GM18909 (cell line): ENCODE measurements around the gene BAG3.
A peak's percentile ranks its signal among the peaks of the same experiment; 100 is the strongest.
"Not testable (repeated sequence)": the region's sequence is repeated elsewhere in the genome, so short reads cannot be mapped to it uniquely, and the experiment has no call there.

Source experiments
- ATAC-seq: cut with Tn5 transposase; IDR thresholded peaks from one replicate; pipeline ENCODE4 v1.9.1; 2021; ENCODE audit warnings: mild to moderate bottlenecking; ENCODE audit not compliant: unreplicated experiment, poor library complexity

Gene BAG3

GRCh38 chr10:119638982-119639381 lies 12.2 kb upstream of the BAG3 start:
- ATAC-seq, result no peak

GRCh38 chr10:119640384-119640783 lies 10.8 kb upstream of the BAG3 start:
- no peak for ATAC-seq

- ATAC-seq, result no peak
Observed at GRCh38 chr10:119640875-119641526, 10.2 kb upstream of the BAG3 start.

DNA sequence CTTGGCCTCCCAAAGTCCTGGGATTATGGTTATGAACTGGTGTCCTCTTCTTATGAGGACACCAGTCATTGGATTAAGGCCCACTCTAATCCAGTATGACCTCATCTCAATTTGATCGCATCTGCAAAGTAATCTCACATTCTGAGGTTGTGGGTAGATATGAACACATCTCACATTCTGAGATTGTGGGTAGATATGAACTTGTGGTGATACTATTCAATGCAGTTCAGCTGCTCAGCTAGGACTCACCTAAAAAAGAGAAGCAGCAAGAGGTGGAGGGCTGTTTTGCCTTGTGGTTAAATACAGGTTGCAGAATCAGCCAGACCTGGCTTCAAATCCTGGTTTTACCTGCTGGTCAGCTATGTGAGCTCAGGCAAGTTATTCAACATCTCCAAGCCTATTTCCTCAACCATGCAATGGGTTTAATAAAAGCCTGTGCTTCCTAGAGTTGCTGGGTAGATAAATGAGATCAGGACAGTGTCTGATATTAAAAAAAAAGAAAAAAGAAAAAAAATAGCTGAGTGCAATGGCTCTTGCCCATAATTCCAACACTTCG lies 8.5 kb upstream of the BAG3 start:
- ATAC-seq, result no peak

DNA sequence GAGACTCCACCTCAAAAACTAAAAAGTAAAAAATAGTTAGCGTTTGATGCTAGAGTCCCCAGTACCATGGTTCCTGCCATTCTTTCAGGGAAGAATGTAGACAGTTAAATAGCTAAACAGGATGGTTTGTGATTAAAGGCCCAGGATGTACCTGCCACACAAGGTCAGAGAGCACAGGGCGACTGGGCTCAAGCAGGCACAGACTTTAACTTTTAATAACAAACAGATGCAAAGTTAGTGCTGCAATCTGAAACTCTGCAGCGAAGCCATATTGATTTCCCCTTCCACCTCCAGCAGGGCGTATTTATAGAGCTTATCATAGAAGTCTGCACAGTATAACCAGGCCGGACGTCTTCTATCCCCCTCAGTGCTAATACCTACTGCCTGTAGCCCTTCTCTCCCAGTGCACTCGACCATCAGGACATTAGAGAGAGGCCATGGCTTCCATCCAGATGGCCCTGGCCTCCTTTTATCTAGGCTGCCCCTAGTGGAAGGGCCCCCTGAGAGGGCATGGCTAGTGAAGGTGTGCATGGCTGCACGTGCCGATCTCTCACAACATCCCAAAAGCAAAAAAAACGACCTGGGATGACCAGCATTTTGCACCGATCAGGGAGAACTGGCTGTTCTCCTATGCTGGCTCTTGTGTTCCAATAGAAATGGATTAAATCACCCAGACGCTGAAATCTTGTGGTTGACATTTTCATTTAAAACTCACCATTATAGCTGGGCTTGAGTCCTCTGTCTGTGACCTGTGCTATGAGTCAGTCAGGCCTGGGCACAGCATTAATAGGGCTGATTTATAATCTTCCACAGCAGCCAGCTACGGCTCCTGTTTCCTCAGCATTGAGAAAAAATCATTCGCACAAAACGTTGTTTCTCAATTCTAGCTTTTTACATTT lies 7.6 kb upstream of the BAG3 start:
- ATAC-seq, result no peak

DNA sequence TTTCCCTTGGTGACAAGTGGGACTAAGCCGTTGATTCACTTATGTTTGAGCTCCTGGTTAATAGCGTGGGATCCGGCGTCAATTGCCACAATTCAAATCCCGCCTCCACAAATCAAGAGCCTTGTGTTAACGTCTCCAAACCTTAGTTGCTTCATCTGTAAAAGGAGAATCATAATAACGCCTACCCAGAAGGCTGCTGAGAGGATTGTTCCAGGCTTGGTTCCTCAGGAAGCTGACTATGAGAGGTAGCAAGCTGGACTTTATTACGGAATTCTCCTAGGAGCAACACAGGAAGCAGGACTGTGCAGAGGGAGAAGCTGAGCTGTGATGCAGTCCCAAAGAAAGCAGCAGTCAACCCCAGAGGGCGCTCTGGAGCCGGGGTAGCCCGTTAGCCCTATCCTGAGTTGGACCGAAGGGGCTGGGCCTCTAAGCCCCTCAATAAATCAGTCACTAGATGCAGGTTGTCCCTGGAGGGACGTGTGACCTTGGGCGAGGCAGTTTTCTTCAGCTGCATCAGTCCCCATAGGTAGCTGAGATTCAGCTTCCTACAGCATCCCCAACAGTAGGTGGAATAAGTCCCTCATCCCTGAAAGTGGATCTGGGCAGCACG lies 6.9 kb upstream of the BAG3 start:
- no peak for ATAC-seq

GRCh38 chr10:119644994-119645393 lies 6.2 kb upstream of the BAG3 start:
- no peak for ATAC-seq

GRCh38 chr10:119650062-119650461 lies 1.1 kb upstream of the BAG3 start:
- ATAC-seq, result no peak

- peak; percentile 36 for ATAC-seq
Observed at GRCh38 chr10:119651514-119652360, 557 bp downstream of the BAG3 start.

DNA sequence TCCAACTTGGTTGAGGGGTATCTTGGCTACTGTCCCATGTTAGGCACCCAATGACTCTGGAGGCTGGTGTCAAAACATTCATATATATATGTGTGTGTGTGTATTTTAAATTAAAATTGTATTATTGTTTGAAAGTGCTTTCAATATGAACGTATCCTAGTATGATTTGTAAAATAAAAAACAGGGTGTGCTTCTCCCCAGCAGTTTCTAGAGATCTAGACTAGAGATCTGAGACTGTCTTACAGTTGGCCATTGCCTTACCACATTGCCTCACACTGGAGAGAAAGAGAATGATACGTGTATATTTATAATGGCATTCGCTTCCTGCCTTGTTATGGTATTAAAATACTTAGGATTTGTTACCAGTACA lies 1.2 kb downstream of the BAG3 start:
- no peak for ATAC-seq

- no peak for ATAC-seq
Observed at GRCh38 chr10:119653209-119653608, 2.0 kb downstream of the BAG3 start.

DNA sequence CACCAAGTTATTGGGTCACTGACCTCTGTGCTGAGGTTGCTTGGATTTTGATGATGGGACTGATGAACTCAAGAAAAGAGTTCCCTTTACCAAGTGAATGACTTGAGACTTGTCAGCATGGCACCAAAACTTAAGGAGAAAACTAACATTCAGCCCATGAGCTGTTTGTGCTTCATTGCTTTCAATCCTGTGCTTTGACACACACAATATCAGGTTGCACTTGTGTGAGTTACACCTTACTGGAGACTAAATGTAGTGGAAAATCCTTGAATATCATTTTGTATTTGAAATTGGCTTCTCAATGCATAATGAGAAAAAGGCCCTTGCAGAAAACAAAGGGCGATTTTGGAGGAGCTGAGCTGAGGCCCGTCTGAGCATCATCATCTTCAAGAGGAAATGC lies 2.7 kb downstream of the BAG3 start:
- ATAC-seq, result no peak

DNA sequence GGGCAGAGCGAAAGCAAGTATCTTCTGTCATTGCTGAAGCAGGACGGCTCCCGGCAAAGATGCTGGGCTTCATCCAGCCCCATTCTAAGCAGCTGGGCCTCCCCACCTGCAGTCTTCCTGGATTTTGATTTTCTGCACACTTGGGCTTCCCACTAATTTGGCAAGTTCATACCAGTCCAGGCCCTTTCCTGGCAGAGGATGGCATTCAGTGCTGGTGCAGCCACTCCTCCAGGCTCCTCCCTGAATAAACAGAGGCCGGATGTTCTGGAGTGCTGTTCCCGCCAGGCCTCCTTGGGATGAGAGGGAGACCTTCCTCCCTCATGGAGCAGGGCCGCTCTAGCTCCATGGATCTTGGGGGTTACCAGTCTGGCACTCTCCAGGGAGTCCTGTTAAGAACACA lies 3.4 kb downstream of the BAG3 start:
- no peak for ATAC-seq

- no peak for ATAC-seq
Observed at GRCh38 chr10:119655566-119656001, 4.4 kb downstream of the BAG3 start.

- no peak for ATAC-seq
Observed at GRCh38 chr10:119656760-119657159, 5.6 kb downstream of the BAG3 start.

DNA sequence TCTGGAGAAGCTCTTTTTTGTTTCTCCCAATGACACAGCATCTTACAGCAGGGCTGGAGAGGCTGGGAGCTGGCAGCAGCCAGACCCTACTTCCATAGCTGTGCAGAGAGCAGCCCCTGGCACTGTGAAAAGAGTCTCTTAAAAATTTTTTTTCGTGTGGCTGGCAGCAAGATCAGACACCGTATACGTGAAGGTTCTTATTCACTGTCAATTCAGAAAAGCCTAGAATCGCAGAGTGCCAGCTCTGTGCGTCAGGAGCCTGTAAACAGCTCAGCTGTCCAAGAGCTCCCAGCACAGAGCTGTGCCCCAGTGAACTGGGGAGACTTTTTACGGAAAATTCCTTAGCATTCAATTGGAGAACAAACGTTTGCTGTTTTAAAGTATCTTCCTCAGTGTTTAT lies 6.5 kb downstream of the BAG3 start:
- ATAC-seq, result no peak

- no peak for ATAC-seq
Observed at GRCh38 chr10:119658274-119658673, 7.1 kb downstream of the BAG3 start.

DNA sequence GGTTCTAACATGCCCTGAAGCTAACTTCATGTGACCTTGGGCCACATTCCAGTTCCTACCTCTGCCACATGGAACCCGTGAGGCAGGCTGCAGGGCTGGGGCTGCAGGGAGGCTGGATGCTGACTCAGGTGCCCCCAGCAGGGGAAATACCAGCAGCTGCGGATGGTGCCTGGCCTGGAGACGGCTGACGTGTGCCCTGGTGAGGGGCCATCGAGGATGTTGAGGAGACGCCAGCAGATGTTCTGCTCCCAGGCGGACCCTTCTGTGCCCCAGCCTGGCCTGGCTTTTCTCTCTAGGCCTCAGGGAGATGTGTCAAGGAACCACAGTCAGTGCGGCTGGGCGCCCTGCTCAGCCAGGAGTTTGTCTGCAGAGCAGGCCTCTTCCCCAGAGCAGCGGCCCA lies 8.8 kb downstream of the BAG3 start:
- no peak for ATAC-seq

GRCh38 chr10:119662076-119662605 lies 11.0 kb downstream of the BAG3 start:
- ATAC-seq, result not testable (repeated sequence)
